HG03095 (cell line): Measurements from ENCODE around the gene TUBA1B.
A peak's percentile ranks its signal among the peaks of the same experiment; 100 is the strongest.
"Not testable (repeated sequence)": the region's sequence is repeated elsewhere in the genome, so short reads cannot be mapped to it uniquely, and the experiment has no call there.

ENCODE experiments used
- ATAC-seq: cut with Tn5 transposase; IDR thresholded peaks from one replicate; pipeline ENCODE4 v1.9.1; 2021; ENCODE audit warnings: moderate library complexity; ENCODE audit not compliant: unreplicated experiment

The TUBA1B gene

GRCh38 chr12:49131051-49131893 lies at the start of gene TUBA1B:
TSS of gene TUBA1B (minus strand) at chr12:49131395. CDS start at chr12:49131300, 95 bp downstream.
- ATAC-seq, result peak; percentile 70

- ATAC-seq, result no peak
These were observed 43.0 kb upstream of the TUBA1B start for GRCh38 chr12:49174218-49174617.

- ATAC-seq, result no peak
These were observed 39.7 kb upstream of the TUBA1B start for GRCh38 chr12:49170924-49171323.

GRCh38 chr12:49165114-49165513 lies 33.9 kb upstream of the TUBA1B start:
- no peak for ATAC-seq

- not testable (repeated sequence) for ATAC-seq
These were observed 30.7 kb upstream of the TUBA1B start for GRCh38 chr12:49161901-49162300.

- ATAC-seq, result no peak
These were observed 30.0 kb upstream of the TUBA1B start for GRCh38 chr12:49161092-49161795.

GRCh38 chr12:49160399-49160798 lies 29.2 kb upstream of the TUBA1B start:
- ATAC-seq, result no peak

- no peak for ATAC-seq
These were observed 23.0 kb upstream of the TUBA1B start for GRCh38 chr12:49154221-49154620.

- no peak for ATAC-seq
These were observed 16.2 kb upstream of the TUBA1B start for GRCh38 chr12:49147384-49147783.

GRCh38 chr12:49146406-49146805 lies 15.2 kb upstream of the TUBA1B start:
- ATAC-seq, result no peak

- ATAC-seq, result no peak
These were observed 13.2 kb upstream of the TUBA1B start for GRCh38 chr12:49144384-49144783.

GRCh38 chr12:49138999-49139398 lies 7.8 kb upstream of the TUBA1B start:
- no peak for ATAC-seq

GRCh38 chr12:49138587-49138986 lies 7.4 kb upstream of the TUBA1B start:
- ATAC-seq, result no peak

GRCh38 chr12:49137476-49137875 lies 6.3 kb upstream of the TUBA1B start:
- ATAC-seq, result no peak

GRCh38 chr12:49136997-49137396 lies 5.8 kb upstream of the TUBA1B start:
- not testable (repeated sequence) for ATAC-seq

GRCh38 chr12:49133590-49133989 lies 2.4 kb upstream of the TUBA1B start:
- no peak for ATAC-seq

GRCh38 chr12:49133014-49133413 lies 1.8 kb upstream of the TUBA1B start:
- no peak for ATAC-seq

- ATAC-seq, result peak; percentile 8
These were observed 783 bp upstream of the TUBA1B start for GRCh38 chr12:49131894-49132461.

- ATAC-seq, result peak; percentile 47
These were observed 794 bp downstream of the TUBA1B start for GRCh38 chr12:49130151-49131050.

- no peak for ATAC-seq
These were observed 1.7 kb downstream of the TUBA1B start for GRCh38 chr12:49129332-49130150.
